ENCODE results near the gene ASTN1.

The ASTN1 gene

GRCh38 chr1:176866011-176866714 is 298.3 kb downstream of the ASTN1 start:
- DNase-seq = no peak
- intact Hi-C loops (cut with DNase I) = no loop called here

- intact Hi-C loops (cut with DNase I) = no loop called here
- DNase-seq = no peak
Observed at GRCh38 chr1:176864211-176864610, 300.3 kb downstream of the ASTN1 start.

- intact Hi-C loops (cut with DNase I) = no loop called here
Observed at GRCh38 chr1:176863613-176864012, 300.9 kb downstream of the ASTN1 start.

DNA sequence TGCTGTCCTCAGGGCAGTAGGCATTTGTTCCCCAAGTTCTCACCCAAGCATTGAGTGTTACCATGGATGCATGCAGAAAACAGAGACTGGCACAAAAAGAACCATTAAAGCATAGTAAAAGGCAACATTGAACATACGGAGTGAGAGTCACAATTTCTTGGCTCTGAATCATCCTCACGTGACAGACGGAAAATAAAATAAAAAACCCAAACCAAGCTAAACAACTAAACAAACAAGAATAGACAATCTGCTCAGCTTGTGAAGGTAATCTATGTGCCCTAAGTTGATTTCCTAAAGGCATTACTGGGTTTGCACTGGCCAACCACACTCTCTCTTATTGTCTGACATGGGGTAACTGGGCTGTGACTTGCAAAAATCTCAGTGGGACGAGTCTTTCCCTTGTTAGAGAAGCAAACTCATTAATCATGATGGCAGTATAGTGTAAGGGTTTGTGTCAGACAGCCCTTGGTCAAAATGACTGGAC is 306.0 kb downstream of the ASTN1 start:
- no peak for DNase-seq
- intact Hi-C loops (cut with DNase I) = no loop called here

More at GRCh38 chr1:176863613-176864012, 300.9 kb downstream of the ASTN1 start:
- DNase-seq = no peak

DNA sequence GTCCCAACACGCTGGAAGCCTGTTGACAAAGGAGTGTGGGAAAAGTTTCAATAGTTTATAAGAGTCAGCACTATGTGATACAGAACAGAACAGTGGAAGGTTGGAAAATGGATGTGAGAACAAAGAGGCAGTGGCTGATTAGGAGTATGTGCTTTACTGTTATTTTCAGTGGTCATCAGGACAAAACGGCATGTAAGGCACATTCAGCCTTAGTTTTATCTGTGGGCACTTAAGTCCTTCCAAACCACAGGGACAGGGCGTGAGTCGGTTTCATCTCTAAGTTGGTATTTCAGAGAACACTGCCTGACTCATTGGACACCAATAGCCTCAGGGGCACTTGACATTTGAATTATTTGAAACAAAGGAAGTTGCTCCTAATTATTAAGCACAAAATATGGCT is 306.9 kb downstream of the ASTN1 start:
- intact Hi-C loops (cut with DNase I) = no loop called here
- DNase-seq = no peak

GRCh38 chr1:176854758-176855745 is 309.5 kb downstream of the ASTN1 start:
- intact Hi-C loops (cut with DNase I) = no loop called here
- no peak for DNase-seq

GRCh38 chr1:176854121-176854520 is 310.4 kb downstream of the ASTN1 start:
- DNase-seq = no peak
- intact Hi-C loops (cut with DNase I) = no loop called here

- DNase-seq = no peak
- intact Hi-C loops (cut with DNase I) = no loop called here
Observed at GRCh38 chr1:176853503-176853902, 311.0 kb downstream of the ASTN1 start.

DNA sequence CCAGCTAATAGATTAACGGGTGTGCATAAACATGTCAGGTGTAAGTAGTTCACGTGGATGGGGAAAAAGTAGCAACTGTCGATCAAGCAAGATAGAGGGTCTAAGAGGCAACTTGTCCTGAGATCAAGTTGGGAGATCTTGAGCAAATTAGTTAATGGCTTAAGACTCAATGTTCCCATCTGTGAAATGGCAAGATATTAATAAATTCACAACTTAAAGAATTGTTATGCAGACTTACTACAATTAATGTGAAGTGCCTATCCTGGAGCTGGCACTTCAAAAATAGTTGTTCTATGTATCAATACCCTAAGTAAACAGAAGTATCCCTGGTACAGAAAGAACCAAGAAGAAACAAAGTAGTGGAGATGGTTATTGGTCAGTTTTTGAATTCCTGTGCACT is 312.4 kb downstream of the ASTN1 start:
- intact Hi-C loops (cut with DNase I) = no loop called here
- DNase-seq = no peak

- intact Hi-C loops (cut with DNase I) = no loop called here
- DNase-seq = no peak
Observed at GRCh38 chr1:176850871-176851270, 313.6 kb downstream of the ASTN1 start.

- intact Hi-C loops (cut with DNase I) = loop anchor here (10.0 kb wide), 2 partner anchors 284 to 474 kb away; no protein-coding TSS in a partner anchor
- no peak for DNase-seq
Observed at GRCh38 chr1:176849281-176849680, 315.2 kb downstream of the ASTN1 start.

- intact Hi-C loops (cut with DNase I) = loop anchor here (10.0 kb wide), 2 partner anchors 282 to 472 kb away; no protein-coding TSS in a partner anchor
- DNase-seq = no peak
Observed at GRCh38 chr1:176847052-176847451, 317.5 kb downstream of the ASTN1 start.

DNA sequence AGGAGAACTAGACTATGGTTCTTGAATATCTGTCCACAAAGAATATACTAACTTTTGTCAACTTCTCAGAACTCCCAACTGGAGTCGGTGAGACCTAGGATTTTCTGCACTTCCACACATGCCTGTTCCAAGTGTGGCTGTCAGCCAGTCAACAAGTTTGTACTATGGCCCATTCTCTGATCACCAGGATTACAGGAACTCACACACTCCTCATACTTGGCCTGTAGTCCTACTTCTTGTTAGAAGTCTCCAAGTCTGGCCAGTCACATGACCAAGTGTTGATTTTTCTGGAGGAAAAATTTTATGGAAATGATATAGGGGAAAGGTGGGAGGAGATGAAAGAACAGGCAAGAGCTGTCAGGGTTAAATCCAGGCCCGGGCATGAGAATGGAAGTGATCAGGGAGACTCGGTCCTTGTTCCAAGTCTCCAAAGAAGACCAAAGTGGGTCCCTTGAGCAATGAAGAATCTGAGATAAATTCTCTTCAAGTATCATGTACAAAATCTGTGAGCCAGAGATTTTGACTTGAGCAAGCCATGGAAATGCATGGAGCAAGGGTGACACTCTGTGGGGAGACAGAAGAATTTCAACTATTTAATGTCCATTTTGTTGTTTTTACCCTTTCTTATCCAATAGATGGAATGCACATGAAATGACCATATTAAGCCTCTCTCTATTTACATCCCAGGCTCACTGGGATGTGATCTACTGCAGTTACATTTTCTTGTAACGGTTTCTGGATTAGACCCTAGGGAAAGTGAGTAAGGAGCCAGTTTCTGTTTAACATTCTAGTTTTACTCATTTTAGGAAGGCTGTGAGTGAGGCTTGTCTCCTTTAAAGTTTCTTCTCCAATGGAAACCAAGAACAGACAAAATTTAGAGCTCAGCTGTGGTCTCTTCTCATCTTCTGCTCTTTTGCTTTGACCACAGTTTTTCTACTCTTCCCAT is 320.9 kb downstream of the ASTN1 start:
- peak in 26 of 42 donors; percentile 9 to 67 (median 34) for DNase-seq
- intact Hi-C loops (cut with DNase I) = loop anchor here (10.0 kb wide), 2 partner anchors 279 to 469 kb away; no protein-coding TSS in a partner anchor

DNA sequence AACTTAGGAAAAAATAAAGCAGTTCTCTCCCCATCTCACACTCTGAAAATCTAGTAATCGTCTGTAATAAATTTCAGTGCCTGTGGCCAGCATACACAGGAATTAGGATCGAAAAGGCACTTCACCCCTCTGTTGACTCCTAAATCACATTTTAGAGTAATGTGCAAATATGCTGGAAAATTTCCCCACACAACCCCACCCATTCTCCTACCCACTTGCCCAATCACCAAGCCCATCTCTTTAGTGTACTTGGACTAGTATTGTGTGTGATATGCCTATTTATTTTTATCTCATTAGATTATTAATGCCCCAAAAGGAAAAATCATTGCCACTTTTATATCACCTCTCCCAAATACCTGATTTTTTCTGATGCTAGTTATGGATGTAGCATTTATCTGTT is 323.3 kb downstream of the ASTN1 start:
- no peak for DNase-seq
- intact Hi-C loops (cut with DNase I) = loop anchor here (10.0 kb wide), 2 partner anchors 276 to 466 kb away; no protein-coding TSS in a partner anchor

- intact Hi-C loops (cut with DNase I) = no loop called here
Observed at GRCh38 chr1:176839216-176839615, 325.3 kb downstream of the ASTN1 start.

DNA sequence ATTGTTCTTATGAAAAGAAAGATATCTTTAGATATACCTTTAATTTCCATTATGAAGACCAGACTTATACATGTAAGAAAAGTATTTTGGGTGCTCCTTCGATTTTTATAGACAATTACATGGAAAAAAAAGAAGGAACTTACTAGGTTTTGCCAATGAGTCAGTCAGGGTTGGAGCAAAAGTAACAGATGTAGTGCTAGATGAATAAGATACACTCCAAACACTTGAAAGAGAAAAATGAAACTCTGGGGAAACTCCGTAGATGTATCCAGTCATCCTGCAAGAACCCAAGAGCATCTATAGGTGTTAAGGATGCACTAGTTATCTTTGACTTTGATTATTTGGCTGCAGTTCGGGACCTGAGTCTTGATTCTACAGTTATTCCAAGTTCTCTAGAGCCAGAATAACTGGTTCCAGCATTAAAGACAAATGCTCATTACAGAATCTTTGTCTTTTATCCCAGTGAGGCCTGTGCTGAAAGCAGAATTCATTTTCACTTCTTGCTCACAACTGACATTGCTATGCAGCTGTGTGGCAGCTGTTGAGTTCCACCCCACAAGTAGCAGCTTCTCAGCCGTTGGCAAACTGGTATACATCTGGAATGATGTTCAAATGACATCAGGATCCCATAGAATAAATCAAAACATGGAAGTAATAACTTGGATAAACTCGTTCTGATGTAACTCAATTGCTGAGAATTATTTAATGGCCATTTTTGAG is 326.1 kb downstream of the ASTN1 start:
- intact Hi-C loops (cut with DNase I) = no loop called here
- DNase-seq = no peak

More at GRCh38 chr1:176839216-176839615, 325.3 kb downstream of the ASTN1 start:
- DNase-seq = no peak

- intact Hi-C loops (cut with DNase I) = no loop called here
- no peak for DNase-seq
Observed at GRCh38 chr1:176837708-176838107, 326.8 kb downstream of the ASTN1 start.

- no peak for DNase-seq
- intact Hi-C loops (cut with DNase I) = no loop called here
Observed at GRCh38 chr1:176831150-176831549, 333.4 kb downstream of the ASTN1 start.

Measured in head of caudate nucleus (tissue), 42 donors.